ENCODE measurements around the gene HOXD4. TPM values are rescaled to one million over a fixed set of nuclear protein-coding genes. Genes with fewer than 3 reads are reported as not detected.

The HOXD4 gene
- total RNA-seq, 4 donors from 2014 or later: 1.0 to 14.2 (median 1.9) TPM

GRCh38 chr2:176146645-176147044 is 4.7 kb upstream of the HOXD4 start:
- no peak for TF ChIP-seq CTCF (IDR thresholded peaks at IDR 0.05)
- no peak for DNase-seq (ENCODE audit: low spot score)
- no peak for ATAC-seq (ENCODE audit: low FRiP score)

GRCh38 chr2:176147210-176147799 is 4.0 kb upstream of the HOXD4 start:
- no peak for ATAC-seq (ENCODE audit: low FRiP score)
- TF ChIP-seq CTCF (IDR thresholded peaks at IDR 0.05): no peak
- no peak for DNase-seq (ENCODE audit: low spot score)

- no peak for TF ChIP-seq CTCF (IDR thresholded peaks at IDR 0.05)
- no peak for ATAC-seq (ENCODE audit: low FRiP score)
- no peak for DNase-seq (ENCODE audit: low spot score)
These were observed 3.4 kb upstream of the HOXD4 start for GRCh38 chr2:176147800-176148496.

- no peak for DNase-seq (ENCODE audit: low spot score)
- no peak for TF ChIP-seq CTCF (IDR thresholded peaks at IDR 0.05)
- no peak for ATAC-seq (ENCODE audit: low FRiP score)
These were observed 2.5 kb upstream of the HOXD4 start for GRCh38 chr2:176148751-176149421.

GRCh38 chr2:176149481-176149938 is 1.8 kb upstream of the HOXD4 start:
- TF ChIP-seq CTCF (IDR thresholded peaks at IDR 0.05): no peak
- DNase-seq (ENCODE audit: low spot score) (no peak), ATAC-seq (ENCODE audit: low FRiP score) (no peak)

- TF ChIP-seq CTCF (IDR thresholded peaks at IDR 0.05): no peak
- DNase-seq (ENCODE audit: low spot score) (no peak), ATAC-seq (ENCODE audit: low FRiP score) (no peak)
These were observed 1.3 kb upstream of the HOXD4 start for GRCh38 chr2:176149939-176150583.

Measured in omental fat pad (tissue), 4 donors.